HG03565 (cell line): Measurements from ENCODE around the gene ZNF518A.
"Not testable (repeated sequence)": the region's sequence is repeated elsewhere in the genome, so short reads cannot be mapped to it uniquely, and the experiment has no call there.

ENCODE experiments used
- ATAC-seq: cut with Tn5 transposase; IDR thresholded peaks from one replicate; pipeline ENCODE4 v1.9.1; 2021; ENCODE audit warnings: mild to moderate bottlenecking, moderate library complexity; ENCODE audit not compliant: unreplicated experiment

Gene ZNF518A

DNA sequence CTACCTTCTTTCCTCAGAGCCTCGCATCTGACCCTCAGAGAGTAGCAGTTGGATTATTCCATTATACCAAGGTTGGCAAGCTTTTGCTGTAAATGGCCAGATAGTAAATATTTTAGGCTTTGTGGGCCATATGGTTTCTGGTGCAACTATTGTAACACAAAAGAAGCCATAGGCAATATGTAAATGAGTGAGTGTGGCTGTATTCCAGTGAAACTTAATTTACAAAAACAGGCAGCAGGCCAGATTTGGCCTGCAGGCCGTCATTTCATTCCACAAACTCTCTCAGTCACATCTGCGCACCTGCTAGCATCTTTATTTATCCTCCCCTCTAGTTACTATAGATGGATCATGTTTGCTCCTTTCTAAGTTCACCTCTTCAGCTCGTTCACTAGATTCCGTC is 6.7 kb downstream of the ZNF518A start:
- no peak for ATAC-seq

DNA sequence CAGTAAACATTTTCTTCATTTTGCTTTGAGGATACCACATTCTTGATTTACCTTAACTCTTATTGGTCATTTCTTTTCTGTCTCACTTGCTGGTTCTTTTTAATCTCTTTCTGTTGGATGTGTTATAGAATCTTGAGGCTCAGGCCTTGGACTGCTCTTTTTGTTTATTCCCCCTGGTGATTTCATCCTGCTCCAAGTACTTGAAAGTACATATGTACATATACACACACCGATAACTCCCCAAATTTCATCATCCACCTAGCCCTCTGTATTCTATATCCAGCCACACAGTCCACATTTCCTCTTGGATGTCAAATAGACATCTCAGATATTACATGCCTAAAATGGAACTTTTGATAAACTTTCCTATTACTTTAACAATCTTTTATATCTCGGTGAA is 7.5 kb downstream of the ZNF518A start:
- ATAC-seq = no peak

DNA sequence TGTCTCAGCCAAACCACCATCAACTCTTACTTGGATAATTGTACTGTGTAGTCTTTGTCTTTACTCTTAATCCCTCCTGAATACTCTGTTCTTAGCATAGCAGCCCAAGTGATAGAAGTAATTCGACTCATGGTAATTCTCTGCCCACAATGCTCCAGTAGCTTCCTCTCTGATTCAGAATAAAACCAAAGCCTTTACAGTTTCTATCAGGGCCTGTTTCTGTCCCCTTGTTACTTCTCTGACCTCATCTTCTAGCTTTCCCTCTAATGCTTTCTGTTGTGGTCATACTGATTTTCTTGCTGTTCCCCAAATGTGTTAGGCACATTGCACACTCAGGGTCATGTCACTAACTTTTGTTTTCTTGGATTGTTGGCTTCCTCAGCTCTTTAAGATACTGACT is 8.0 kb downstream of the ZNF518A start:
- ATAC-seq = peak; percentile 95

DNA sequence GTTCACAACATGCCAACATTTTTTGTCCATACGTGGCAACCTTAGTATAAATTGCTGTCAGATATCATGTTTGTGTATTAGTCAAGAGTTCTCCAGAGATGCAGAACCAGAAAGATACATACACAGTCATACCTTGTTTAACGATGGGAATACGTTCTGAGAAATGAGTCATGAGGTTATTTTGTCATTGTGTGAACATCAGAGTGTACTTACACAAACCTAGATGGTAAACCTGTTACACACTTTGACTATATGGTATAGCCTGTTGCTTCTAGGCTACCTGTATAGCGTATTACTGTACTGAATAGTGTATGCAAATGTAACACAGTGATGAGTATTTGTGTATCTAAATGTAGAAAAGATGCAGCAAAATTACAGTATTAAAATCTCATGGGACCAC is 22.3 kb downstream of the ZNF518A start:
- ATAC-seq = no peak

DNA sequence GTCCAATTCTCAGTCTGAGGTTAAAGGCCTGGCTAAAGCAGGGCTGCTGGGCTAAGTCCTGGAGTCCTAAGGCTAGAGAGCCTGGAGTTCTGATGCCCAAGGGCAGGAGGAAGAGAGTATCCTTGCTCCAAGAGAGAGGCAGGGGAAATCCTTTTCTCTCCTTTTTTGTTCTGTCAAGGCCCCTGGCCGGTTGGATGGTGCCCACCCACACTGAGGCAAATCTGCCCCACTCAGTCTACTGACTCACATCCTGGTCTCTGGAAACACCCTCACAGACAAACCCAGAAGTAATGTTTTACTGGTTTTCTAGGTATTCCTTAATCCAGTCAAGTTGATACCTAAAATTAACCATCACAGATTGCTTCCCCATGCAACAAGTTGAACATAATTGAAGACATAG is 23.0 kb downstream of the ZNF518A start:
- ATAC-seq = no peak

DNA sequence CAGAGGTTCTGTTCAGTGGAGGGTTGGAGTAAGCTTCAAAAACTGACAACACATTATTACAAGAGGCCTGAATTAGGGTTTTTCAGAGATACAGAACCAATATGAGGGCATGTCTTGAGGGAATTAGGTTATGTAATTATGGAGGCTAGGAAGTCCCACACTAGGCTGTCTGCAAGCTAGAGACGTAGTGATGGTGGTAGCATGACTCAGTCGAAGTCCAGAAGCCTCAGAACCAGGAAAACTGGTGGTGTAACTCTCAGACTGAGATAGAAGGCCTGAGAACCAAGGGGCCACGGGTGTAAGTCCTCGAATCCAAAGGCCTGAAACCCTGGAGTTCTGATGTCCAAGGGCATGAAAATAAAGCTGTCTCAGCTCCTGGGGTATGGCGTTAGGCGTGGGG is 35.6 kb downstream of the ZNF518A start:
- no peak for ATAC-seq

DNA sequence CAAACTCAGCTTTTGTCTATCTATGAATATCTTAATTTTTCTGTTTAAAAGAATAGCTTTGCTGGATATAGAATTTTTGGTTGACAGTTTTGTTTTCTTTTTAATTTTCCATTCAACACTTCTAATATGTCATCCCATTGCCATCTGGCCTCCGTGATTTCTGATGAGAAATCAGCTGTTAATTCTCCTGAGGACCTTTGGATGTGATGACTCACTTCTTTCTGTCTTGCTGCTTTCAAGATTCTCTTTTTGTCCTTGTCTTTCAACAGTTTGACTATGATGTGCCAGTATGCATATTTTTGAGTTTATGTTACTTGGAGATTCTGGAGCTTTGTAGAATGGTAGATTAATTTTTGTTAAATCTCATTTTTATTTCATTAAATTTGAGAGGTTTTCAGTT is 38.4 kb downstream of the ZNF518A start:
- no peak for ATAC-seq

DNA sequence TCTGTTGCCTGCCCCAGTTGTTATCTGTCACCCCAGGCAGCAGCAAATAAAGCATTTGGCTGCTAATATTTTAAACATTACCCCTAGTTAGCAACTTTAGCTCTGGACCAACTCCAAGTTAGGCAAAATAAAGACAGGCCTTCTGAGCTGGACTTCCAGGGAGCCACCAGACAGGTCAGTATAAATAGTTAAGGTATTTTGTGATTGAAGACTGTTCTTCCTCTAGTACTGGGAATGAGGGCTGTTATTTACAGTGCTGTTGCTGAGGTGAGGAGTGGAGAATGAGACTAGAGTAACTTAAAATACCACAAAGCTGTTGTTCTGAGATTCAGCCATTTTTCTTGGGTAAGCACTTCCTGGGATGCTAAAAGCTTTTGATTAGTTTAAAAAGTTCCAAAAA is 40.1 kb downstream of the ZNF518A start:
- no peak for ATAC-seq

DNA sequence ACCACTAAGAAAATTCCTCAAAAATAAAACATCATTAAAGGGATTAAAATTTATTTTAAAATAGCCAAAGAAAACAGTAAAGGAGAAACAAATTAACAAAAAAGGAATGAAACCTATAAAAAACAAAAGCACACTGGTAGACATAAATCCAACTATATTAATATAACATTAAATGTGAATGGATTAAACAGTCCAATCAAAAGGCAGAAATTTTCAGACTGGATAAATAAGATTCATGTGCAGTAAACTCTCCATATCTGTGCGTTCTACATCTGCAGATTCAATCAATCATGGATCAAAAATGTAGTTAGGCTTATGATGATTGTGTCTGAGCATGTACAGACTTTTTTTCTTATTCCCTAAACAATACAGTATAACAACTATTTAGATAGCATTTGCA is 42.6 kb downstream of the ZNF518A start:
- ATAC-seq = no peak

DNA sequence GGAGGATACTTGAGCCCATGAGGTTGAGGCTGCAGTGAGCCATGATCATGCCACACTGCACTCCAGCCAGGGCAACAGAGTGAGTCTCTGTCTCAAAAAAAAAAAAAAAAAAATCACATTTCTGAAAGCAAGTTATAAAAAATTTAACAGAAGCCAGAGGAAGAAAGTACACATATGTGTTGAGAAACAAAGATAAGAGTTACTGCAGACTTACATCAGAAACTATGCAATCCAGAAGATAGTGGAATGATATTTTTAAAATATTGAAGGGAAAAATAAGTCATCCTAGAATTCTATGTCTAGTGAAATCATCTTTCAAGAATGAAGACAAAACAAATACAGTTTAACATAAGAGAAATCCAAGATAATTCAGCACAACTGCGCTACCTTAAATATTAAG is 46.9 kb downstream of the ZNF518A start:
- no peak for ATAC-seq

DNA sequence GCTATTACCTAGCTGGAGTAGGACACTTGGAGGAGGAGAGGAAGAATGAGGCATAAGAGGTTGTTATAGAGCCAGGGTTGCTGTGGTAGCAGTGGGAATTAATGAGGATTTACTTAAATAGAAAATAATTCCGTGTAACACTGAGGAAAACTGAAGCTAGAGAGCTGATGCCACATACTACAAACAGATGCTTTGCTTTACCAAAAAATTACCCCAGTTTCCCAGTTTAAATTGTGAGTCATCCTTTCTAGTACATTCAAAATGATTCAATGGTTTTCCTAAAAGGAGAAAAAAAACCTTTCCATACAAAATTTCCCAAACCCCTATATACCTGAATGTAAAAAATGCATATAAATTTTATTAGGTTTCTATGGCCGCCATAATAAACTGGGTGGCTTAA is 58.3 kb downstream of the ZNF518A start:
- no peak for ATAC-seq

DNA sequence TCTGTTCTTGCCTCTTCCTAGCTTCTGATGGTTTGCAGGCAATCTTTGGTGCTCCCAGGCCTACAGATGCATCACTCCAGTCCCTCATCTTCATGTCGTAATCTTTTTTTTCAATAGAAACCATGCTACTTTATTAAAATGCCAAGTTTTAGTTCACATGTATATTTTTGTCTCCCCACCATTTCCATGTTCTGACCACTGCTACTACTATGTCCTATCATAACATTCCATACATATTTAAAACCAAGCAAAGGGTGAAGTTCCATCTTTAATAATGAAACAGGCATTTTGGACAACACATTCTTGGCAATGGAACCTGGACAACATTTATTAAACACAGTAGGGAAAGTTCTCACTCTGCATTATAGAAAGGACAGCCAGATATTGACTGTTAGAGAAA is 58.8 kb downstream of the ZNF518A start:
- ATAC-seq = no peak

DNA sequence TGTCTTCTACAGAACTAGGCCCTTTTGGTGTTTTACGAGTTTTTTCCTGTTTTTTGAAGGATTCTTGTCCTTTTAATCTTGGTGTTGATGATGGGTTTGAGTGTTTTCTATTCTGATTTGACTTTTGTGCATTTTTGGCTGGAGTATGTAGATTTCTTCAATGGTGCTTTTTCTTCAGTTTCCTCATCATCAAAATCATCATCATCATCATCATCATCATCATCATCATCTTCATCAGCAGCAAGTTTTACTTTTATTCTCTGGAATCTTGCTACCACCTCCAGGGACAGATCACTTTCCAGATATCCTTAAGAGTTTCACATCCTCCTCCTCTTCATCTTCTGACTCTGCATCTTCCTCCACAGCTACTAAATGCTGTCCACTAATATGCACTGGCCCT is 59.4 kb downstream of the ZNF518A start:
- not testable (repeated sequence) for ATAC-seq

DNA sequence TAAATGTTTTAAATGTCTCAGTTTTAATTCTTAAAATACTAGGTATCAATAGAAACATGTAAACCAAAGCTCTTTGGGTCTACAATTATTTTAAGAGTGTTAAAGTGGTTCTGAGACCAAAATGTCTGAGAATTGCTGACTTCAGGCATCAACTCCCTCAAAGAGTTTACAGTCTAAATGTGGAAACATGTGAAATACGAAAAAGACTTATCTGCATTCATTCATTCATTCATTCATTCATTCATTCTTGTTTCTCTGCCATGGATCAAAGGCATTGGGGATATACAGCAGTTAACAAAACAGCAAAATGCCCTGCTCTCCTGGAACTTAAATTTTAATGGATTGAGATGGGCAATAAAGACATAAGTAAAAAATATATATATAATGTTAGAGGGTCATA is 71.4 kb downstream of the ZNF518A start:
- ATAC-seq = no peak

DNA sequence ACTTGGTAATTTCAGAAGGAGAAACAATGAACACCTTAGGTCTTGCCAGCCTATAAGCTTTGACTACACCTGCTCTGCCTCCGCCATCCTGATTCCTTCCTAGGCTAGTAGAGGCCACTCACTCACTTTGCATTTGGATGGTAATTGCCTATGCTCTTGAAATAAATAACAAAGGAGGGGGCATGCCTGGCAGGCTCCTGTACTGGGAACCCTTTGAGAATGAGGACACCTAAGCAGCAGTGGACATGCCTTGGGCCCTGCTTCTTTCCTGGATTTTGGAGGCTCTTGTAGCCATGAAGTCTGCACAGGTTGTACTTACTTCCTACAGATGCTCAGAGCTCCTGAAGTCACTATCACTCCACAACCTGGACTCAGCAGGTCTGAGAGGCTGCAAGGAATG is 75.5 kb downstream of the ZNF518A start:
- no peak for ATAC-seq

DNA sequence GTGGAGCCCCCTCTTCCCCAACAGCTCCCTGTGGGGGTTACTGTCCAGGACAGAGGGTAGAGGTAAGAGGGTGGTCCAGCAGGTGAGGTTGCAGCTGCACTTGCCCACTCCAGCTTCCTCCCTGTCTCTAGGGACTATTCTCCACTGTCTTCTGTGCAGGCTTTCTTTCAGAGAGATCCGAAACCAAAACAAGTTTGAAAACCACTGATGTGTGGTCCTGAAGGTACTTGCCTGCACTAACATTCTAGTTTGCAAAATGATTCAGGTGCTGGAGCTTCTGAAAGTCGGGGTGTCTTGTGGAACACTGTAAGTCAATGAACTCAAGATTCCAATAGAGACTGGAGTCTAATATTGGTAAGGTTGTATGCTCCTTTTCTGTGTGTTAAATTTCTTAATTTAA is 78.2 kb downstream of the ZNF518A start:
- peak; percentile 53 for ATAC-seq

DNA sequence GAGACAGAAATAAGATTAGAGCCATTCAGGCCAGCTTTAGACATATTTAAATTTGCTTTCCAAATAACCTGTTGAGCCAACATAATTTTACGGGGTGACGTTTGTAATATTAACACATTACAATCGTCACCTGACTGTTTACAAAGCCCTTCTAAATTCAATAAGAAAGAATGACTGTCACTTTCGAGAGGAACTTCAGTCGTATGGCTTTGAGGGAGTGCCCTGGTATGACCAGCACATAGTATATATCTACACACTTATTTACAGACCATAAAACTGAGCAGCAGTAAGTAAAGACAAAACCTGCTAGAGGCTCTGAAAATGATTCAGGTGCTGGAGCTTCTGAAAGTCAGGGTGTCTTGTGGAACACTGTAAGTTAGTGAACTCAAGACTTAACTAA is 78.8 kb downstream of the ZNF518A start:
- ATAC-seq = no peak

DNA sequence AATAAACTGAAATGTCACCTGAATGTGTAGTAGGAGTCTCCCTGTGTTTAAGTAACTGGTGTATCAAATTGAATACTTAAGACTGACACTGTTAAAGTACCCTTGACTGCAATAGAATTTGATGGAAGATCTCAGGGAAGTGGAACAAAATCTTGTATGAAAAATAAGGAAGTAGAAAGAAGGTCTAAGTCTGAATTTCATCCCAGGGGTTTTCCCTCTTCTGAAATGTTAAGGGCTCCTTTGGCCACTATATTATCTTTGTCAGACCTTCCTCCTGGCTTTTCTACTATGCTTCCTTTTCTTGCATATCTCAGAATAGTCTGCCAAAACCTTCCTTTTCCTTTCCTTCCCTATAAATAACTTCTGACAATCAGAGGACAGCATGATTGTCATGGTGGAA is 81.7 kb downstream of the ZNF518A start:
- no peak for ATAC-seq

DNA sequence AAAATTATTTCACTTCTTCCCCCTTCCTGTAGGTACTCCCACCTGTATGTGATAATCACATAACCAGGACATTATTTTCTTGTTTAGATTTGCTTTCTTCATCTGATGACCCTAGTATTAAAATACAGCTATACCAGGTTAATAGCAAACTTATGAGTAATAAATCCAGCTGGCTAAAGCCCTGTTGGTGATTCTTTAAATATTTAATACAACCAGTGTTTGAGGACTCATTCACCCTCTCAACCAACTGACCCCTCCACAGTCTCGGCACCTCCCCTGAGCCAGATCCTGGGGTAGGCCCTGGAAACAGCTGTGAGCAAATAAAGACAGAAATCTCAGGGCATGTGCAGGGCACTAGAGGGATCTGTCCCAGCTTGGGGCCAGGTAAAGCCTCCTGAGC is 82.8 kb downstream of the ZNF518A start:
- no peak for ATAC-seq
